IPS-15b (cell line): ENCODE results near the gene ZNF219.
"Not testable (repeated sequence)": the region's sequence is repeated elsewhere in the genome, so short reads cannot be mapped to it uniquely, and the experiment has no call there.

Experiments
- H3K27me3 ChIP-seq: one replicate; pipeline ENCODE4 v1.6.1; 2013; ENCODE audit warnings: low read length; ENCODE audit not compliant: control insufficient read depth, insufficient read depth
- H3K36me3 ChIP-seq: one replicate; pipeline ENCODE4 v1.6.1; 2013; ENCODE audit warnings: low read length; ENCODE audit not compliant: control insufficient read depth, insufficient read depth
- H3K4me1 ChIP-seq: one replicate; pipeline ENCODE4 v1.6.1; 2013; ENCODE audit warnings: mild to moderate bottlenecking, low read length; ENCODE audit not compliant: control insufficient read depth, insufficient read depth
- H3K4me3 ChIP-seq: one replicate; pipeline ENCODE4 v1.5.1; 2013; ENCODE audit warnings: low read depth, low read length
- H3K9ac ChIP-seq: one replicate; pipeline ENCODE4 v1.6.1; 2013; ENCODE audit warnings: low read depth, mild to moderate bottlenecking, low read length
- H3K9me3 ChIP-seq: one replicate; pipeline ENCODE4 v1.6.1; 2013; ENCODE audit warnings: mild to moderate bottlenecking, low read length; ENCODE audit not compliant: control insufficient read depth, insufficient read depth

Gene ZNF219

DNA sequence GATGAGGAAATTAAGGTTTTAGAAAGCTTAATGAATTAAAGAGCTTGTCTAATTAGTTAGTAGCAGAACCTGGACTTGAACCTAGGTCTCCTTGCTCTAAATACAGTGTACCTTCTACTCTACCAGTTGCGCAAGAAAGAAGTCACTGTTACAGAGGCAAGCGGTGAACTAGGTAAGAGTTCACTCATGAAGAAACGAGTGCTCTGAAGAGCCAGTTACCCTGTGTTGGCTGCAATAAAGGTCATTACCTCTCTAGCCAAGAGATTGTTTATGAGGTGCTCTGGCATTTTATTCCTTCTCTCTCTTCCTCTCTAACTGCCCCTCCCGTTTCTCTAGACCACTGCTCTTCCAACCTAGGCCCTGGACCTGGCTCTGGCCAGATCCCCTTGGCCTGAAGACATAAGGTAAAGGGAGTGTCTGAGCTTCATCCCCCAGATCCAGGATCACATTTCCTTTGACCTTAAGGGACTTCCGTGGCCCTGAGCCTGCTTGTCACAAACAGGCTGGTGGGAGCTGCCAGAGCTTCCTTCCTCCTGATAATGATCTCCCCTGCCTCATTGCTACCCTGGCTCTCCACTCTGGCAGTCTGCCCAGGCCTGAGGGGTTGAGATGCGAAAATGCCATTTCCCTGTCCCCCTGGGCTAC, 54.4 kb downstream of the ZNF219 start:
- Histone ChIP-seq H3K27me3 (peaks cover 2% of the 10 kb centered on the region), H3K9ac (no peak overlapping the region), H3K9me3 (no peaks in the 10 kb centered on the region), H3K36me3 (no peaks in the 10 kb centered on the region), H3K4me1 (peaks cover 8% of the 10 kb centered on the region), H3K4me3 (no peak overlapping the region)

DNA sequence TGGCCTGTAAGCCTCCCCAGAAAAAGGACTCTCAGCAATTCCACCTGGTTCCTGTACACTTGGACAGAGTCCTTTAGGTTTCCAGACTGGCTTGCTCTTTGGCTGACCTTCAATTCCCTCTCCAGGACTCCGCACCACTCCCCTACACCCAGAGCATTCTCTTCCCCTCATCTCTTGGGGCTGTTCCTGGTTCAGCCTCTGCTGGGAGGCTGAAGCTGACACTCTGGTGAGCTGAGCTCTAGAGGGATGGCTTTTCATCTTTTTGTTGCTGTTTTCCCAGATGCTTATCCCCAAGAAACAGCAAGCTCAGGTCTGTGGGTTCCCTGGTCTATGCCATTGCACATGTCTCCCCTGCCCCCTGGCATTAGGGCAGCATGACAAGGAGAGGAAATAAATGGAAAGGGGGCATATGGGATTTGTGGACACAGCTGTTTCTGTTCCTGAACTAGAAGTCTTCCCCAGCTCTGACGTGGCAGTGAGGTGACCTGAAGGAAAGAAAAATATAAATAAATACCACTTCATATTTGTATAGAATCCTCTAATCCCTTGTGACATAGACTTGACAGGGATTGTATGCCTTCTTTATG, 55.0 kb downstream of the ZNF219 start:
- no peaks in the 10 kb centered on the region for H3K9me3 ChIP-seq
- H3K4me1 ChIP-seq: peaks cover 12% of the 10 kb centered on the region
- no peaks in the 10 kb centered on the region for H3K36me3 ChIP-seq
- no peak overlapping the region for H3K9ac ChIP-seq
- no peak overlapping the region for H3K4me3 ChIP-seq
- peaks cover 2% of the 10 kb centered on the region for H3K27me3 ChIP-seq

DNA sequence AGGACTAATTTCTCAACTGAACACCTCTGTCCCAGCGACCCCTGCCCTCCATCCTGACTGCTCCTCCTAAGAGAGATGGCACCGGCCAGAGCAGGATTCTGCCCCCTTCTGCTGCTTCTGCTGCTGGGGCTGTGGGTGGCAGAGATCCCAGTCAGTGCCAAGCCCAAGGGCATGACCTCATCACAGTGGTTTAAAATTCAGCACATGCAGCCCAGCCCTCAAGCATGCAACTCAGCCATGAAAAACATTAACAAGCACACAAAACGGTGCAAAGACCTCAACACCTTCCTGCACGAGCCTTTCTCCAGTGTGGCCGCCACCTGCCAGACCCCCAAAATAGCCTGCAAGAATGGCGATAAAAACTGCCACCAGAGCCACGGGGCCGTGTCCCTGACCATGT, 55.5 kb downstream of the ZNF219 start:
- Histone ChIP-seq H3K4me3 (no peak overlapping the region), H3K9ac (no peak overlapping the region), H3K27me3 (no peaks in the 10 kb centered on the region), H3K4me1 (peaks cover 13% of the 10 kb centered on the region), H3K36me3 (no peaks in the 10 kb centered on the region), H3K9me3 (no peaks in the 10 kb centered on the region)

- Histone ChIP-seq H3K4me1 (peaks cover 13% of the 10 kb centered on the region), H3K4me3 (no peak within 1 kb of the TSS), H3K9me3 (no peaks in the 10 kb centered on the region), H3K27me3 (no peaks in the 10 kb centered on the region), H3K36me3 (no peaks in the 10 kb centered on the region), H3K9ac (no peak within 1 kb of the TSS)
Measured at GRCh38 chr14:21041676-21042433, 56.6 kb downstream of the ZNF219 start, which contains the start of gene RNASE7. RNASE7 (plus strand) TSS chr14:21042362; CDS start chr14:21042993, 631 bp downstream.

DNA sequence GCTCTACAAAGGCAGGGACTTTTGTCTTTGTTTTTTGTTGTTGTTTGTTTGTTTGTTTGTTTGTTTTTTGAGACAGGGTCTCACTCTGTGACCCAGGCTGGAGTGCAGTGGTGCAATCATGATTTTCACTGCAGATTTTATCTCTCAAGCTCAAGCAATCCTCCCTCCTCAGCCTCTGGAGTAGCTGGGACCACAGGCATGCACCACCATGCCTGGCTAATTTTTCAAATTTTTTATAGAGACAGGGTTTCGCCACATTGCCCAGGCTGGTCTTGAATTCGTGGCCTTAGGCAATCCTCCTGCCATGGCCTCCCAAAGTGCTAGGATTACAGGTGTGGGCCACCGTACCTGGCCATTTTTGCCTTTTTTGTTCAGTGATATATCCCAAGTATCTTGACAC, 57.5 kb downstream of the ZNF219 start:
- H3K36me3 ChIP-seq, H3K9ac ChIP-seq, H3K4me3 ChIP-seq, H3K9me3 ChIP-seq, H3K27me3 ChIP-seq: not testable (repeated sequence)
- peaks cover 13% of the 10 kb centered on the region for H3K4me1 ChIP-seq

GRCh38 chr14:21040370-21040925, 58.0 kb downstream of the ZNF219 start:
- no peaks in the 10 kb centered on the region for H3K27me3 ChIP-seq
- no peaks in the 10 kb centered on the region for H3K36me3 ChIP-seq
- no peak overlapping the region for H3K4me3 ChIP-seq
- no peaks in the 10 kb centered on the region for H3K9me3 ChIP-seq
- no peak overlapping the region for H3K9ac ChIP-seq
- H3K4me1 ChIP-seq: peaks cover 13% of the 10 kb centered on the region
